ENCODE data around the gene MAP2K6.

- TF ChIP-seq EZH2 (IDR thresholded peaks at IDR 0.05) (no peak), POLR2AphosphoS5 (IDR thresholded peaks at IDR 0.05; ENCODE audit: borderline replicate concordance, low read depth, low read length) (peak; percentile 60), FOXP2 (optimal IDR thresholded peaks at IDR 0.05; ENCODE audit: control extremely low read depth, extremely low read length, insufficient read depth) (peak; percentile 28)
Observed at GRCh38 chr17:69414408-69415274, at the start of gene MAP2K6.

All from SK-N-MC (cell line).